Esophagus muscularis mucosa (tissue), 3 donors: ENCODE results near the gene INSIG1.

Source experiments
- CTCF ChIP-seq, 3 experiments: fragments of 200-600 bp in 2 of 3; fragments of 450-650 bp in 1 of 3; sonication (generic) in 2 of 3; IDR thresholded peaks; one replicate each; pipeline ENCODE4 v1.5.1; 2017 to 2019; ENCODE audit warnings: antibody characterized with exemption in 3 of 3, mild to moderate bottlenecking in 2 of 3, moderate library complexity in 1 of 3
- POLR2AphosphoS5 ChIP-seq, 2 donors: sonication (generic); formaldehyde crosslinking; IDR thresholded peaks; one replicate each; pipeline ENCODE4 v1.6.1; 2017; ENCODE audit warnings: antibody characterized with exemption in 2 of 2

GRCh38 chr7:155331396-155331795 lies 33.7 kb downstream of the INSIG1 start:
- TF ChIP-seq CTCF (IDR thresholded peaks at IDR 0.05) (no peak), POLR2AphosphoS5 (IDR thresholded peaks at IDR 0.05) (no peak)
